Peyer's patch (tissue), 4 donors: Measurements from ENCODE around the gene HES5. TPM values are rescaled to one million over a fixed set of nuclear protein-coding genes. Genes with fewer than 3 reads are reported as not detected.

Source experiments
- DNase-seq, 3 donors: peaks; one replicate each; pipeline ENCODE4 v3.0.0-alpha.2; 2017 to 2019
- H3K27ac ChIP-seq, 4 donors: fragments of 200-600 bp; sonication (generic); one replicate each; pipeline ENCODE4 v1.5.1; 2016 to 2019
- H3K27me3 ChIP-seq, 2 donors: fragments of 200-600 bp; sonication (generic); one replicate each; pipeline ENCODE4 v1.5.1; 2019
- H3K36me3 ChIP-seq, 3 donors: fragments of 200-600 bp; sonication (generic); one replicate each; pipeline ENCODE4 v1.5.1; 2016 to 2019
- H3K4me1 ChIP-seq, 4 donors: fragments of 200-600 bp; sonication (generic); one replicate each; pipeline ENCODE4 v1.5.1; 2016 to 2019
- H3K4me3 ChIP-seq, 4 donors: fragments of 200-600 bp; sonication (generic); 1 replicate in 3 of 4; 2 replicates in 1 of 4; pipeline ENCODE4 v1.5.1; 2016 to 2019; ENCODE audit warnings: mild to moderate bottlenecking in 1 of 4
- H3K9me3 ChIP-seq, 4 donors: fragments of 200-600 bp; sonication (generic); one replicate each; pipeline ENCODE4 v1.5.1; 2016 to 2019; ENCODE audit warnings: mild to moderate bottlenecking in 1 of 4
- CTCF ChIP-seq, 6 experiments: fragments of 450-650 bp in 4 of 6; fragments of 200-600 bp in 2 of 6; sonication (generic) in 1 of 6; IDR thresholded peaks; one replicate each; pipeline ENCODE4 v1.5.1; 2017 to 2019; ENCODE audit warnings: antibody characterized with exemption in 6 of 6, mild to moderate bottlenecking in 3 of 6, moderate library complexity in 1 of 6
- POLR2A ChIP-seq, 2 donors: fragments of 450-650 bp; IDR thresholded peaks; one replicate each; pipeline ENCODE4 v1.5.1; 2017; ENCODE audit warnings: antibody characterized with exemption in 2 of 2, mild to moderate bottlenecking in 2 of 2, moderate library complexity in 2 of 2
- total RNA-seq, 4 donors: library from RNA; depleted of rRNA; stranded (reverse); fragments of >200 nt; gene quantifications; one replicate each; pipeline ENCODE4 v1.1.0, GENCODE V29; 2016

The HES5 gene
- total RNA-seq, 4 donors from 2014 or later = 0.88 TPM; not detected in 3

- H3K4me3 ChIP-seq = no peak overlapping the region
- TF ChIP-seq POLR2A (IDR thresholded peaks at IDR 0.05) (no peak), CTCF (IDR thresholded peaks at IDR 0.05) (peak in 5 of 6 experiments; percentile 30 to 66 (median 51))
- peaks cover 0 to 2% of the 10 kb centered on the region in 2 donors for H3K27me3 ChIP-seq
- peak in 1 of 3 donors; percentile 54 for DNase-seq
- no peaks in the 10 kb centered on the region for H3K9me3 ChIP-seq
- H3K4me1 ChIP-seq = peaks cover 0 to 42% (median 12%) of the 10 kb centered on the region in 4 donors
- no peak overlapping the region for H3K27ac ChIP-seq
- H3K36me3 ChIP-seq = peaks cover 0 to 63% (median 0%) of the 10 kb centered on the region in 3 donors
Observed at GRCh38 chr1:2561898-2562895, 32.1 kb upstream of the HES5 start.

- H3K4me1 ChIP-seq = peaks cover 0 to 45% (median 14%) of the 10 kb centered on the region in 4 donors
- TF ChIP-seq POLR2A (IDR thresholded peaks at IDR 0.05) (no peak), CTCF (IDR thresholded peaks at IDR 0.05) (no peak)
- peaks cover 0 to 63% (median 0%) of the 10 kb centered on the region in 3 donors for H3K36me3 ChIP-seq
Observed at GRCh38 chr1:2561446-2561845, 31.4 kb upstream of the HES5 start.

DNA sequence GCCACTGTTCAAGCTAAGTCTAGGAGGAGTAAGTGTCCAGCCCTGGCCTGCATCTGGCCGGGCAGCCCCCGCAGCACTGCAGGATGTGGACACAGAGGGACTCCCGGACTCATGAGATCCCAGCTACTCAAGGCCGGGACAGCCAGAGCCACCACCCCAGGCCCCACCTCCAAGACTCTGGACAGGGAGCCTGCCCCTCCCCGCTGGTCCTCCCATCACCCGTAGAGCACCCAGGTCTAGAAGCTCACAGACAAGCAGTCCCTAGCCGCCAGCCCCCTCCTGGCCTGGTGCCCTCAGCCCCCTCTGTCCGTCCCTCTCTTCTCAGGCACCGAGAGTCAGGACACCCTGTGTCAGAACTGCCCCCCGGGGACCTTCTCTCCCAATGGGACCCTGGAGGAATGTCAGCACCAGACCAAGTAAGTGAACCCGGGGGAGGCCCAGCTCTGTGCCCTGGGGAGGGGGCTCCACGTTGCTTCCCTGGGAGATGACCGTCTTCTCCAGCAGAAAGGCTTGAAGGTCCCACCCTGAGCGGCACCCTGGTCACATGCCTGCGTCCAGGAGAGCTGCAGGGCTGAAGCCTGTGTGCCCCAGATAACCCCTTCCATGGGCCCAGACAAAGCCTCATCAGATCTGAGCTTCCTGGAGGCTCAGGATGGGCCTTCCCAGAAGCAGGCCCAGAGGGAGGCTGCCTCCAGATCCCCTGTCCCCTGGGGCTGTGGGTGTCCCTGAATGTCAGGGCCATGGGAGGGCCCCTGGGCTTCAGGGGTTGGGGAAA lies 30.4 kb upstream of the HES5 start:
- Histone ChIP-seq H3K27ac (no peak overlapping the region), H3K9me3 (no peaks in the 10 kb centered on the region), H3K4me1 (peaks cover 0 to 45% (median 17%) of the 10 kb centered on the region in 4 donors), H3K4me3 (no peak overlapping the region), H3K36me3 (peaks cover 0 to 63% (median 0%) of the 10 kb centered on the region in 3 donors), H3K27me3 (no peaks in the 10 kb centered on the region)
- DNase-seq = no peak
- TF ChIP-seq POLR2A (IDR thresholded peaks at IDR 0.05) (no peak), CTCF (IDR thresholded peaks at IDR 0.05) (no peak)

More at GRCh38 chr1:2561446-2561845, 31.4 kb upstream of the HES5 start:
- Histone ChIP-seq H3K27ac (no peak overlapping the region), H3K27me3 (no peaks in the 10 kb centered on the region), H3K4me3 (no peak overlapping the region), H3K9me3 (no peaks in the 10 kb centered on the region)
- DNase-seq = peak in 1 of 3 donors; percentile 37

GRCh38 chr1:2559509-2560298 lies 29.6 kb upstream of the HES5 start:
- no peak for TF ChIP-seq POLR2A (IDR thresholded peaks at IDR 0.05)
- TF ChIP-seq CTCF (IDR thresholded peaks at IDR 0.05) = no peak
- Histone ChIP-seq H3K36me3 (peaks cover 0 to 63% (median 0%) of the 10 kb centered on the region in 3 donors), H3K9me3 (no peaks in the 10 kb centered on the region), H3K4me3 (no peak overlapping the region), H3K27ac (no peak overlapping the region), H3K4me1 (peaks cover 0 to 46% (median 24%) of the 10 kb centered on the region in 4 donors), H3K27me3 (no peaks in the 10 kb centered on the region)
- peak in 1 of 3 donors; percentile 37 for DNase-seq

GRCh38 chr1:2558861-2559260 lies 28.8 kb upstream of the HES5 start:
- DNase-seq = no peak
- Histone ChIP-seq H3K27me3 (no peaks in the 10 kb centered on the region), H3K36me3 (peaks cover 0 to 61% (median 0%) of the 10 kb centered on the region in 3 donors), H3K9me3 (no peaks in the 10 kb centered on the region), H3K4me3 (no peak overlapping the region), H3K27ac (no peak overlapping the region), H3K4me1 (peaks cover 0 to 45% (median 25%) of the 10 kb centered on the region in 4 donors)
- TF ChIP-seq CTCF (IDR thresholded peaks at IDR 0.05) (no peak), POLR2A (IDR thresholded peaks at IDR 0.05) (no peak)
